GM19324 (cell line): Measurements from ENCODE around the gene MIGA2.

Experiments
- ATAC-seq: cut with Tn5 transposase; IDR thresholded peaks from one replicate; pipeline ENCODE4 v1.9.1; 2021; ENCODE audit warnings: mild to moderate bottlenecking, moderate library complexity; ENCODE audit not compliant: unreplicated experiment, low FRiP score

Gene MIGA2

GRCh38 chr9:129095908-129096307 lies 59.5 kb downstream of the MIGA2 start:
- ATAC-seq: no peak

- no peak for ATAC-seq
These were observed 61.4 kb downstream of the MIGA2 start for GRCh38 chr9:129097671-129098306.

GRCh38 chr9:129098328-129098727 lies 61.9 kb downstream of the MIGA2 start:
- ATAC-seq: no peak

GRCh38 chr9:129100383-129101169 lies 64.2 kb downstream of the MIGA2 start:
- ATAC-seq: no peak

- no peak for ATAC-seq
These were observed 64.9 kb downstream of the MIGA2 start for GRCh38 chr9:129101279-129101678.

GRCh38 chr9:129102095-129102525 lies 65.7 kb downstream of the MIGA2 start:
- no peak for ATAC-seq

- no peak for ATAC-seq
These were observed 66.6 kb downstream of the MIGA2 start for GRCh38 chr9:129102791-129103594.

- no peak for ATAC-seq
These were observed 67.2 kb downstream of the MIGA2 start for GRCh38 chr9:129103595-129103965.

GRCh38 chr9:129104051-129104450 lies 67.6 kb downstream of the MIGA2 start:
- ATAC-seq: no peak

GRCh38 chr9:129105857-129106694 lies 69.7 kb downstream of the MIGA2 start:
- no peak for ATAC-seq

- no peak for ATAC-seq
These were observed 71.2 kb downstream of the MIGA2 start for GRCh38 chr9:129107651-129108050.

- ATAC-seq: no peak
These were observed 71.8 kb downstream of the MIGA2 start for GRCh38 chr9:129108083-129108804.

GRCh38 chr9:129108805-129109536 lies 72.5 kb downstream of the MIGA2 start:
- ATAC-seq: no peak

- no peak for ATAC-seq
These were observed 73.1 kb downstream of the MIGA2 start for GRCh38 chr9:129109537-129109903.

- ATAC-seq: peak; percentile 50
These were observed 73.7 kb downstream of the MIGA2 start for GRCh38 chr9:129109952-129110739.

- ATAC-seq: peak; percentile 83
These were observed 74.5 kb downstream of the MIGA2 start, which contains the start of the genes CRAT and PTPA for GRCh38 chr9:129110740-129111527. CRAT (minus strand) TSS chr9:129110793; CDS start chr9:129110509, 284 bp downstream. PTPA (plus strand) TSS chr9:129111415; CDS start chr9:129111601, 186 bp downstream.

GRCh38 chr9:129111528-129112151 lies 75.2 kb downstream of the MIGA2 start:
- no peak for ATAC-seq
